HG03025 (cell line): ENCODE measurements around the gene FOXP4.

Experiments
- ATAC-seq: cut with Tn5 transposase; IDR thresholded peaks from one replicate; pipeline ENCODE4 v1.9.1; 2021; ENCODE audit warnings: mild to moderate bottlenecking, moderate library complexity; ENCODE audit not compliant: unreplicated experiment, low FRiP score

Gene FOXP4

GRCh38 chr6:41519745-41520699, 26.2 kb upstream of the FOXP4 start:
- ATAC-seq: no peak

DNA sequence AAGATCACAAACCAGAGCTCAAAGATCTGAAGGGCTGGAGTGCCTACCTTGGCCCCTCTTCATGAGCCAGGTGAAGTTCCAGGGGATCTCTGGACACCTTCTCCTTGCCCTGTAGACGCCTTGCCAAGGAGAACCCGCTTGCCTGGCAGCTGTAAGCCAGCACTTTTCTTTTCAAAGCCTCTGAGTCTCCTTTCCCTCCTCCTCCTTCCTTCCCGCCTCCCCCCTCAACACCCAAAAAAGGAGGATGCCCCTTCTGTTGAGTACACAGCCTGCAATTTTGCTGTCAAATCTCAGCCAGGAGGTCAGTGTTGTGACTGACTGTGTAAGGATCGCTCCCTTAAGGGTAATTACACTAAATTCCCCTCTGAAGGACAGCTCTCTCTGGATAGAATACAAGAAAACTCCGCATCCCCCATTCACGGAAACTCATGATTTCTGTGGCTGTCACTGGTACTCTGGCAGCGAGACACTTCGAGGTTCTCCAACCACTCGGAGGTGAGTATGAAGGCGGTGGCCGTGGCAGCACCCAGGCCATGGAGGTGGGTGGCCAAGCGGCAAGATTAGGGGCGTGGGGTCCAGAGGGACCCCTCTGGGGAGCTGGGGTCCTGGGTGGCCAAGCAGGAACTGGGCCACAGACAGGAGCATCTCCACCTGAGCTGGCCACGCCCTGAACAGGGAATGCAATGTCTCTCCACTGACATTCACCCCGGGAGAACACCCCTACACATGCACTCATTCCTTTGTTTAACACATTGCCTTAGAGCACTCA, 23.2 kb upstream of the FOXP4 start:
- no peak for ATAC-seq

DNA sequence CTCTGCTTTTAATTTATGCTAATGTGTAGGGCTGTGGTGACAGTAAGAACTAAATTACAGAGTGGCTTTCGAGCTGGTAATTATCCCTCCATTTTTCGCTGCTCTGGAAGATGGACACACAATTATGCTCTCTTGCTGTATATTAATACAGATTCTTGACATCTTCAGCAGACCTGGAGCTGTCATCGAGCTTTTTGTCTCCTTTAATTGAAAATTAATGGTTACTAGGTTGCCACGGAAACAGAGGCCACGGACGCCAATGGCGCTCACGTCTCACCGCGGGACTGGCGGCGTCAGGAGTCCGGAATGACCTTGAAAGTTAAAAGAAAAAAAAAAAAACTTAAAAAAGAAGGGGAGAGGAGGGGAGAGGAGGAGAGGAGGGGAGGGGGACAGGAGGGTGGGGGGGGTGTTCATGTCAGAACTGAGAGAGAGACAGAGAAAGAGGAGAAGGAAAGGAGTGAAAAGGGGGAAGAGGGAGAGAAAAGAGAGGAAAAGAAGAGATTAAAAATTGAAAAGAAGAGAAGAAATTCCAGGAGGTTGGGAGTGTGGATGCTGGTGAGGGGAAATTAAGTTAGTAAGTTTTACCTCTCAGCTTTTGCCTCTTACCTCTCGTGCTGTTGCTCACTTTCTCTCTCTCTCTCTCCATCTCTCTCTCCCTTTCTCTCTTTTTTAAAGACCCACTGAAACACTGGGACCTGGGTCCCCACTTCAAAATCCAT, 22.1 kb upstream of the FOXP4 start:
- no peak for ATAC-seq

GRCh38 chr6:41524634-41525011, 21.6 kb upstream of the FOXP4 start:
- ATAC-seq: no peak

DNA sequence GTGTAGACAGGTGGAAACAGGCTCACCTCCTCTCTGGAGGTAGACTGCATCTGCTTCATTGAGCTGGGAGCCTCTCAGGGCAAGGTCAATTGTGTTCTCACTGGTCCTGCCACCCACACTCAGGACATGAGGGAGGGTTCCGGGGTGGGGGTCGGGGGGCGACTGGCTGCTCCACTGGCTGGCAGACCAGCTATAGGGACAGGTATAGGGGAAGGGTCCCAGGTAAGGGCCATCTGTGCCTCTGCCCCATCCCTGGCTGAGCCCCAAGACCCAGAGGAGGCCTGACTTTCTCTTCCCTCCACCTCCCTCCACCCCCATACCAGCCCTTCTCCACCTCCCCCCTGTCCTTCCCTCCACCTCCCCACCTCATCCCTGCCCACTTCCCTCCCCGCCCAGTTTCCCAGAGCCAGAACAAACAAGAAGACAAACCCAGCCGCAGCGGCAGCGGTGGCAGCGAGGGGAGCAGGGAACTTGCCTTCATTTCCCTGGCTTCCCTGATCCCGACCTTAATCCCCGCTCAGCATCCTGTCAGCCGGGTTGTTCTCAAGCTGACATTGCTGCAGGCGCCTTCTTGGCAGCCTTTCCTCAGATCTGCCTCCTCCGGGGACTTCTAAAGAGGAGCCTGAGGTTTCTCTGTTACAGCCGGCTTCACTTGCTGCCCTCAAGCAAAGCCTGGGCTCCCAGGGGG, 18.3 kb upstream of the FOXP4 start:
- no peak for ATAC-seq

DNA sequence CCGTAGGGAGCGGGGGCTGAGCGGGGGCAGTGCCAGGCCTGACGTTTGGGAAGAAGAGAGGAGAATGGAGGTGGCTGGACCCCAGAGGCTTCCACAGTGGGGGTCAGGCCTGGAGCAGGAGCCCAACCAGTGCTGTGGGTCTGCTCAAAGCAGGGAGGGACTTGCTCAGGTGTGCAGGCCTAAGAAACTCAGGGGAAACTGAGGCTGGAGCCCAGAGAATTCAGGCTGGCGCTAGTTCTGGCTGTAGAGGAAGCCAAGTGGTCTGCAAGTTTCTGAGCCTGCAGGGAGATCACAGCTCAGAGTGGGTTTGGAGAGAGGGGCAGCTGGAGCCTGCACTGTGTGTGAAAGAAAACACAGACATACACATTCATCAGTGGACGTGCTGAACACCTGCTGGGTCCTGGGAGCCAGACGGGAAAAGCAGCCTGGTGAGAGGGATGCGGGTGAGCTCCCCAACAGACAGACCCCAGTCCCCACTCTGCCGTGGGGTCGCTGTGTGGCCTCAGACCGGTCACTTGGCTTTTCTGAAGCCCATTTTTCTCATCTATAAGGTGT, 17.7 kb upstream of the FOXP4 start:
- no peak for ATAC-seq

- ATAC-seq: no peak
These were observed 17.1 kb upstream of the FOXP4 start for GRCh38 chr6:41529049-41529448.

DNA sequence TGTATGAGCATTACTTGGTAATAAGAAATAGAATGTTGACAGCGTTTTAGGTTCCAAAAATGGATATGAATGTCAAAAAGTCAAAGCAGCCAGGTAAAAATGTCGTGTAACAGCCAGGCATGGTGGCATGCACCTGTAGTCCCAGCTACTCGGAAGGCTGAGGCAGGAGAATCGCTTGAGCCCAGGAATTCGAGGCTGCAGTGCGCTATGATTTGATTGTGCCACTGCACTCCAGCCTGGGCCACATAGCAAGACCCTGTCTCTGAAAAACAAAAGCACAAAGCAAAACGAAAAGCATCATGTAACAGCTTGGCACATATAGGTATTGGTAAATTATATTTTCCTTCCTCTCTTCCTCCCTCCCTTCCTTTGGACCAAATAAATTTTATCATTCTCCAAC, 16.2 kb upstream of the FOXP4 start:
- no peak for ATAC-seq

GRCh38 chr6:41530476-41530875, 15.7 kb upstream of the FOXP4 start:
- no peak for ATAC-seq

DNA sequence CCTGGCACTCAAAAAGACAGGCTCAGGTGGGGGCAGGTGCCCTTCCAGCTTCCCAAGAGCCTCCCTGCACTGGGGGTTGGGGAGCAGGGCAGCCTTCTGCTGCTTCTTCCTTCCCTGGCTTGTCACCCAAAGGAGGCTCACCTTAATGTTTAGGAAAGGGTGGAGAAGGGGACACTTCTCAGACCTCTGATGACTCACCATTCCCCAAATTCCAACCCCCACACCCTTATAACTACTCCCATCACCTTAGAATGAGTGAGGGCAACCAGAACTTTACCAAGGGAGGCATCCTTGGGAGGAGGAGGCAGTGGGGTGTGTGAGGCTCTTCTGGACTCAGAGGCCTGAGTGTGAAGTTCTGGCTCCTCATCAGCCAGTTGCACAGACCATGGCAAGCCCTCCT, 15.2 kb upstream of the FOXP4 start:
- no peak for ATAC-seq

DNA sequence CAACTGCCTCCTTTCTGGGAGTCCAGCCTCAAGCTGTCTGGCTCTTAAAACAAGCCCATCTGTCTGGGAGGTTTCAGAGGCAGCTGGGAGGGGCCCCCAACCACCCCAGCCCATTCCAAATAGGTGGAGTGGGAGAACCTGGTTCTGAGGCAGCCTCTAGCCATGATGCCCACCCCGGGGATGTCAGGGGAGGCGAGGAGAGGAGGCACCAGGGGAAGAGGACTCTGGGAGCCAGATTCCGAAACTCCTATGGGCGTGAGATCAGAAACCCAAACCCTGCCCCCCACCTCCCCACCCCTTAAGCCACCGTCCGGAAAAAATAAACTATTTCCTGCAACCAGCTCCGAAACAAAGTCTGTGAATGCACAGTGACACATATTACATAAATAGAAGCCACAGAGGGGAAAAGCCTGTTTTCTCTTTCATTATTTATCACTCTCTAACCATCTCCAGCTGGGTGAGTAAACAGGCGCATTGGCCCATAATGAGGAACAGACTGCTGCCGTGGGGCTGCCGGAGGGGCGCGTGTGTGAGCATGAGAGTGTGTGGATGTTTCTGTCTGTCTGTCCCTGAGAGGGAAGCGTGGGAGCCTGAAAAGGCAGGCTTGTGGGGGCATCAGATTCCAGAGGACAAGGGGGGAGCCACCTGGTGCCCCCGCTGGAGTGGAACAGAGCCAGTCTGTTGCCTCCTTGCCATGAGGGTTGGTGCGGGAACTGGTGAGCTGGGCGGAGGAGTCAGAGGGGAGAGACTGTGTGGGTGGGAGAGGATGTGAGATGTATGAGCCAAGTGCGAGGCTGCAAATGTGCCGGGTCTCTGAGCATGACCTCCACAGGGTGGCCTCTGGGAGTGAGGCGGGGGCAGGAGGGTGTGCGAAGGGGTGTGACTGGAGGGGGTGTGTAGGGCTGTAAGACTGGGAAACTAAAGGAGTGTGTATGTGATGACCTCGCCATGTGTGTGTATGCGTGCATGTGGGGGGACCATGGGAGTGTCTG, 14.3 kb upstream of the FOXP4 start:
- ATAC-seq: peak; percentile 76

GRCh38 chr6:41535766-41536165, 10.4 kb upstream of the FOXP4 start:
- no peak for ATAC-seq

DNA sequence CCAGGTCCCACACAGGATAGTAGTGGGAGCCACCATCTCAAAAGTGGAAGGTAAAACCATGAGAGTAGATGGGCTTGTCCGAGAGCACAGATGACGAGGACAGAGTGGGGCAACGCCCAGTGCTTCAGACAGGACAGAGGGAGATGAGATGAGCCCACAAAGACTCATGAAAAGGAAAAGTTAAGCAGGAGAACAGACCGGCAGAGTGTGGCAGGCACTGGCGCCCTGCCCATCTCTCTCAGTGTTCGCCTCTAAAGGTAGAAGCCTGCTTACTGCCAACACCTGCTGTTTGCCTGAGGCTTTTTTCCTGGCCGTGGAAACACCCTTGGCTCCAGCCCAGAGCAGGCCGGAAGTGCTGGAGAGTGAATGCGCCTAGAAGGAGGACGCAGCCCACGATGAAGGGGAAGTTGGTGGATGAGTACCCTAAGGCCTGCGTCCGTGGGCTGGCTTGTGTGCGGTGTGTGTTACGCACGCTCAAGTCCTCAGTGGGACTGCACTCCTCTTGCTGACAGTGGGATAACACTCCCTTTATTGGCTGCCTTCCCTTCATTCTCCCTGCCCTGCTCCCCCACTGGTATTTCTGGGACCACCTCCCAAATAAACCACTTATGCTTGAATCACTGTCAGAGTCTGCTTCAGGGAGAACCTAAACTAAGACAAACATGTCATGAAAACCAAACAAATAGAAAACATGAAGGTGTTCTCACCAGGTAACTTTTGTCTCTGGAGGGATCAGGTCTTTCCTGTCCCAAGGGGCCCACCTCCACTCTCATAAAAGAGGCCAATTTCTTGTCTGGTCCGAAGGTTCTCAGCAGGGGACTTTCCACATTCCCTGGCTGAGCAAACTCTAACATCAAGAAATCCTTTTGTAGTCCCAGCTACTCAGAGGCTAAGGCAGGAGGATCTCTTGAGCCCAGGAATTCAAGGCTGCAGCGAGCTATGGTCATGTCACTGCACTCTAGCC, 9.1 kb upstream of the FOXP4 start:
- ATAC-seq: no peak

DNA sequence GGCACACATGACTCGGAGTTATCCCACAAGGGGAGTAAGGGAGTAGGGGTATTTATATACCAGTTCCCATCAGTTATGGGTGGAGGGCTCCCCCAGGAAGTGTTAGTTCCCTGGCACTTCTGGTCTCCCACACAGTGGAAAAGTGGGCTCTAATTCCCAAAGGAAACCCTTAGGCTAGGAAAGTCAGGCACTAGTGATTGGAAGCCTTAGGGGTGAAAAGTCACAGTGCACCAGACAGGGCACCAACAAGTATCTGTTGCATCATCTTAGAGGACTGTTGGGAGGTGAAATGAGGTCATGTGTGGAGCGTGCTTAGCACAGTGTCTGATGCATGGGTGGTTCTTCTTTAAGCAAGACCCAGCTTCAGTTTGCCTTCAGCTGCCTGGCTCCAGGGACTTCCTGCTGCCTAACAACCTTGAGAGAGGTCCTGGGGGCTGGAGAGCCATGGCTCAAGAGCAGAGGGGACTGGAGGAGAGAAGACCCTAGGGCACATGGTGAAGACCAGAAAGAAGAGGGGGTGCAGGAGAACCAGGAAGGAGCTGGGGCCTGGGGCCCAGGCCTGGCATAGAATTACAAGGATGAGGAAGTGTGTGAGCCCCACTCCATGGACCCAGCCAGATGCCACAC, 7.5 kb upstream of the FOXP4 start:
- no peak for ATAC-seq

DNA sequence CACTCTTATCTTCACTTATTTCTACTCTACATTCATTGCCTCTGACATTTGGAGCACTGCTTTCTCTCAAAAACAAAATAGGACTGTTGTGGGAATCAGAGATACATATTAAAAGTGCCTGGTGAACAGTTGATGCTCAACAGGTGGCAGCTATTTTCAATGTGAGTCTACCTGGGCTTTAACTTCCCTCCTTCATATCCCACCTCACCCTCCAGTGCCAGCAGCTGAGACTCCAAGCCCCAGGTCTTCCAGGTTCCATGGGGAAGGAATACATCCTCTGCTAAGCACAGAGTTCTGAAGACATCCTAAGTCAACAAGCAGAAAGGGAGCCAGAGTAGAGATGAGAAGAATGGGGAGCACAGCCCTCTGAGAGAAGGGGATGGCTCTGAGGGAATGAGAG, 7.0 kb upstream of the FOXP4 start:
- no peak for ATAC-seq

DNA sequence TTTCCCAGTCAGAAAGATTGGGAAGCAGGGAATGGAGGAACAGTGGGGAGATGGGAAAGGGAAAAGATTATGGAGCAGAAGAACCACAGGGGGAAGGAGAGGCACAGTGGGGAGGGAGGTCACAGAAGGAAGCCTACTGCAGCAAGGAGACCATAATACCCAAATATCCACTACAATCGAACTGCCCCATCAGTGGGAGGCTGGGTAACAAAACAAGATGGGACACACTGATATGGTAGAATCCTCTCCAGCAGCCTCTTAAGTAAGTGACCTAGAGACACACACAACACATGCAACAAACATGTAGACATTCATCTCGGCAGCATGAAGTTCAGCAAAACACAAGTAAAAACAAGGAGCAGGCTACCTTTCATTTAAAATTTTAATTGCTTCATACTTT, 4.8 kb upstream of the FOXP4 start:
- no peak for ATAC-seq

DNA sequence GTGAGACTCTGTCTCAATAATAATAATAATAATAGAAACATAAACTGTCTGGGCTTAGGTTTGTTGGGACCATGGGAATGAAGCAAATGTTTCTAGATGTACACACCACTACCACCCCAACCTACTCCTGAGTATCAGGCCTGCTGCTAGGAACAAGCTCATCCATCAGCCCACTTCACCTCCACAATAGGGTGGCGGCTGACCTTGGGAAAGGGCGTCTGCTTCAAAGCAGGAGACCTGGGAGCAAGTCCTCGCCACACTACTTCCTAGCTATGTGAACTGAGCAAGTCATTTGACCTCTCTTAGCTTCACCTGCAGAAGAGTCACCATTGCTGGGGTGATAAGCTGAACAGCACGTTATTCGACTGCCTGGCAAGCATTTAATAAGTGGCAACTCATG, 3.1 kb upstream of the FOXP4 start:
- no peak for ATAC-seq
